ENCODE results near the gene IKZF3.

Gene IKZF3

GRCh38 chr17:39863918-39864746 lies at the start of gene IKZF3:
IKZF3 (minus strand) TSS chr17:39864312; CDS start chr17:39864126, 186 bp downstream.
- Histone ChIP-seq H3K36me3 (ENCODE audit: control insufficient read depth in 2 of 2, insufficient read depth in 1 of 2, low read length in 2 of 2) (no peaks in the 10 kb centered on the region), H3K27ac (ENCODE audit: extremely low read depth, low read depth, low read length) (no peak within 1 kb of the TSS), H3K9me3 (ENCODE audit: control insufficient read depth, insufficient read depth, low read depth, low read length) (no peaks in the 10 kb centered on the region), H3K4me3 (ENCODE audit: low read depth, low read length) (no peak within 1 kb of the TSS), H3K4me1 (ENCODE audit: control insufficient read depth, insufficient read depth, low read length) (peaks cover 7% of the 10 kb centered on the region; the same call in 1 of the 2 replicates)
- POLR2A ChIA-PET = interaction anchor here (1.0 kb wide), 1 partner anchor 31 kb away, joined by 3 read pairs; no protein-coding TSS in a partner anchor
- CTCF ChIA-PET = no interaction called here
- TF ChIP-seq ZBTB44 (tag by site-specific recombination; IDR thresholded peaks at IDR 0.05) (peak; percentile 36; the same call in 1 of the 2 replicates), ZEB2 (tag by site-specific recombination; IDR thresholded peaks at IDR 0.05) (0 out of 2 replicates have a peak, but pooled peaks have one; percentile 19), ZNF10 (tag by site-specific recombination; IDR thresholded peaks at IDR 0.05) (peak; percentile 58; the same call in 1 of the 2 replicates), ZNF843 (tag by site-specific recombination; IDR thresholded peaks at IDR 0.05) (no peak), ZBTB10 (tag by site-specific recombination; IDR thresholded peaks at IDR 0.05) (peak; percentile 69), FEZF1 (tag by site-specific recombination; IDR thresholded peaks at IDR 0.05) (0 out of 2 replicates have a peak, but pooled peaks have one; percentile 13), ZNF76 (tag by site-specific recombination; IDR thresholded peaks at IDR 0.05; ENCODE audit: borderline replicate concordance, low read depth) (peak; percentile 39; the same call in 1 of the 2 replicates), ZXDB (tag by site-specific recombination; IDR thresholded peaks at IDR 0.05) (0 out of 2 replicates have a peak, but pooled peaks have one; percentile 38), BCL11A (tag by site-specific recombination; IDR thresholded peaks at IDR 0.05; ENCODE audit: low read depth) (peak; percentile 44), ZNF311 (tag by site-specific recombination; IDR thresholded peaks at IDR 0.05; ENCODE audit: borderline replicate concordance) (no peak), ZNF341 (tag by site-specific recombination; IDR thresholded peaks at IDR 0.05; ENCODE audit: low read depth) (0 out of 2 replicates have a peak, but pooled peaks have one; percentile 13), ZNF580 (tag by site-specific recombination; IDR thresholded peaks at IDR 0.05) (0 out of 2 replicates have a peak, but pooled peaks have one; percentile 39), KLF8 (tag by site-specific recombination; IDR thresholded peaks at IDR 0.05) (peak; percentile 8; the same call in 1 of the 2 replicates), ZNF600 (tag by site-specific recombination; IDR thresholded peaks at IDR 0.05) (peak; percentile 56), ZNF174 (tag by site-specific recombination; IDR thresholded peaks at IDR 0.05) (no peak), CTCF (tag by site-specific recombination; IDR thresholded peaks at IDR 0.05) (peak; percentile 78), ZNF114 (tag by site-specific recombination; IDR thresholded peaks at IDR 0.05) (no peak), PRDM1 (tag by site-specific recombination; IDR thresholded peaks at IDR 0.05) (peak; percentile 74; the same call in 1 of the 2 replicates), ZNF664 (tag by site-specific recombination; IDR thresholded peaks at IDR 0.05) (no peak), ZNF561 (tag by site-specific recombination; IDR thresholded peaks at IDR 0.05; ENCODE audit: borderline replicate concordance) (peak; percentile 84), ZBTB8A (tag by site-specific recombination; IDR thresholded peaks at IDR 0.05) (no peak), ZBTB26 (tag by site-specific recombination; optimal IDR thresholded peaks at IDR 0.05) (peak; percentile 59), SETDB1 (IDR thresholded peaks at IDR 0.05; ENCODE audit: insufficient read length, low read length) (peak; percentile 76), ZNF518A (tag by site-specific recombination; conservative IDR thresholded peaks at IDR 0.05; ENCODE audit: low read depth) (no peak)
